Prostate gland (tissue), 2 donors: ENCODE results near the gene UBE3D.

ENCODE experiments used
- POLR2A ChIP-seq: fragments of 450-650 bp; IDR thresholded peaks from one replicate; pipeline ENCODE4 v1.6.1; 2016; ENCODE audit warnings: antibody characterized with exemption, mild to moderate bottlenecking
- POLR2AphosphoS5 ChIP-seq: sonication (generic); formaldehyde crosslinking; IDR thresholded peaks from one replicate; pipeline ENCODE4 v1.6.1; 2017; ENCODE audit warnings: antibody characterized with exemption
- TF ChIP-seq, protein P1 (sequence below), 4 experiments: fragments of 200-600 bp in 2 of 4; fragments of 450-650 bp in 2 of 4; sonication (generic) in 2 of 4; IDR thresholded peaks; 1 replicate in 3 of 4; 2 replicates in 1 of 4; pipeline ENCODE4 v1.5.1; 2016 to 2019; ENCODE audit warnings: antibody characterized with exemption in 4 of 4, mild to moderate bottlenecking in 2 of 4, moderate library complexity in 2 of 4

DNA sequence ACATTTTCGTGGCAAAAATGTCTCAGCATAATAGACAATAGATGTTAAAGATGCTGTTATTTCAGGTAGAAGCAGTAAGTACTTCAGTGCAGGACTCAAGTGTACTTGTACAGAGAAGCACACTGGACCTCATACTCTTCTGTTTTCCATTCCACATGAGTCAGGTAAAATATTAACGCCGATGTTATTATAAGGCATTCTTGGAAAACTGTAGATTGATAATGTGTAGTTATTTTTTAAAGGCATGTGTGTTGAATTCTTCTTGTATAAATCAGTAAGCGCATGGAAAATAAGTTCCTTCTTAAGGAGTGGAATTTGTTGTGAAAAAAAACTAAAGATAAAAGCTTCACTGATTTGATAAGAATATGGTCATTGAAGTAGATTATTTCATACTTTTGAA is 47.6 kb upstream of the UBE3D start:
- TF ChIP-seq, protein P1, sequence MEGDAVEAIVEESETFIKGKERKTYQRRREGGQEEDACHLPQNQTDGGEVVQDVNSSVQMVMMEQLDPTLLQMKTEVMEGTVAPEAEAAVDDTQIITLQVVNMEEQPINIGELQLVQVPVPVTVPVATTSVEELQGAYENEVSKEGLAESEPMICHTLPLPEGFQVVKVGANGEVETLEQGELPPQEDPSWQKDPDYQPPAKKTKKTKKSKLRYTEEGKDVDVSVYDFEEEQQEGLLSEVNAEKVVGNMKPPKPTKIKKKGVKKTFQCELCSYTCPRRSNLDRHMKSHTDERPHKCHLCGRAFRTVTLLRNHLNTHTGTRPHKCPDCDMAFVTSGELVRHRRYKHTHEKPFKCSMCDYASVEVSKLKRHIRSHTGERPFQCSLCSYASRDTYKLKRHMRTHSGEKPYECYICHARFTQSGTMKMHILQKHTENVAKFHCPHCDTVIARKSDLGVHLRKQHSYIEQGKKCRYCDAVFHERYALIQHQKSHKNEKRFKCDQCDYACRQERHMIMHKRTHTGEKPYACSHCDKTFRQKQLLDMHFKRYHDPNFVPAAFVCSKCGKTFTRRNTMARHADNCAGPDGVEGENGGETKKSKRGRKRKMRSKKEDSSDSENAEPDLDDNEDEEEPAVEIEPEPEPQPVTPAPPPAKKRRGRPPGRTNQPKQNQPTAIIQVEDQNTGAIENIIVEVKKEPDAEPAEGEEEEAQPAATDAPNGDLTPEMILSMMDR (IDR thresholded peaks at IDR 0.05), result no peak
- TF ChIP-seq POLR2A (no peak), POLR2AphosphoS5 (no peak)
